Measurements from ENCODE around the gene PTEN.

DNA sequence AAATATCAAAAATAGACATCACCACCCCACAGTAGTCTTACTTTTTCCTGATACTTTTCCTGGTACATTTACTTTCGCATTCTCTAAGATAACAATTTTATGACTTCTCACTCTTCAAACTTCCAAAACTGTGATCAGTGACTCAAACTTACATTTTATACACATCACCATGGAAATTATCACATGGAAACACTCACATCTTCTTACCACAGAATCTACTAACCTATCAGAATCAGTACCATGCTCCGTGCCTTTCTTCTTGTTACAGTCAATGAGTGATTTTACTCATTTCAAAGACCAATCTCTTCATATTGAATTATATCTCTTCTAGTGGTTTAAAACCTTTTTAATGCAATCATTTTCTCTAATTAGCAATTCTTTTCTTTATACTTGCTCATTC is 120.3 kb downstream of the PTEN start:
- TF ChIP-seq, protein P1, sequence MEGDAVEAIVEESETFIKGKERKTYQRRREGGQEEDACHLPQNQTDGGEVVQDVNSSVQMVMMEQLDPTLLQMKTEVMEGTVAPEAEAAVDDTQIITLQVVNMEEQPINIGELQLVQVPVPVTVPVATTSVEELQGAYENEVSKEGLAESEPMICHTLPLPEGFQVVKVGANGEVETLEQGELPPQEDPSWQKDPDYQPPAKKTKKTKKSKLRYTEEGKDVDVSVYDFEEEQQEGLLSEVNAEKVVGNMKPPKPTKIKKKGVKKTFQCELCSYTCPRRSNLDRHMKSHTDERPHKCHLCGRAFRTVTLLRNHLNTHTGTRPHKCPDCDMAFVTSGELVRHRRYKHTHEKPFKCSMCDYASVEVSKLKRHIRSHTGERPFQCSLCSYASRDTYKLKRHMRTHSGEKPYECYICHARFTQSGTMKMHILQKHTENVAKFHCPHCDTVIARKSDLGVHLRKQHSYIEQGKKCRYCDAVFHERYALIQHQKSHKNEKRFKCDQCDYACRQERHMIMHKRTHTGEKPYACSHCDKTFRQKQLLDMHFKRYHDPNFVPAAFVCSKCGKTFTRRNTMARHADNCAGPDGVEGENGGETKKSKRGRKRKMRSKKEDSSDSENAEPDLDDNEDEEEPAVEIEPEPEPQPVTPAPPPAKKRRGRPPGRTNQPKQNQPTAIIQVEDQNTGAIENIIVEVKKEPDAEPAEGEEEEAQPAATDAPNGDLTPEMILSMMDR (conservative IDR thresholded peaks at IDR 0.05 in 1 of 2, IDR thresholded peaks at IDR 0.05 in 1 of 2; ENCODE audit: extremely low read depth in 1 of 2, insufficient read depth in 1 of 2, low read depth in 1 of 2, low read length in 2 of 2): no peak
- no peak for TF ChIP-seq EZH2 (IDR thresholded peaks at IDR 0.05; ENCODE audit: borderline replicate concordance, low read length)

Measured in mammary epithelial cell (primary cell).